OCI-LY1 (cell line): ENCODE results near the gene MRFAP1.

Experiments
- H2AFZ ChIP-seq: fragments of 200-600 bp; sonication (generic), shearing (Covaris generic); 2 replicates; pipeline ENCODE4 v1.6.0; 2014; ENCODE audit warnings: antibody characterized with exemption, mild to moderate bottlenecking, low read length
- H3F3A ChIP-seq: fragments of 200-600 bp; sonication (generic), shearing (Covaris generic); 2 replicates; pipeline ENCODE4 v1.6.0; 2014; ENCODE audit warnings: mild to moderate bottlenecking, antibody characterized with exemption, low read length, moderate library complexity; ENCODE audit not compliant: insufficient read depth
- H3K27ac ChIP-seq: fragments of 200-600 bp; sonication (generic); 2 replicates; pipeline ENCODE4 v1.5.1; 2014; ENCODE audit warnings: low read length, mixed run types, mild to moderate bottlenecking, low read depth; ENCODE audit not compliant: poor library complexity, severe bottlenecking
- H3K27me3 ChIP-seq: fragments of 200-600 bp; sonication (generic); 2 replicates; pipeline ENCODE4 v1.6.0; 2014; ENCODE audit warnings: antibody characterized with exemption, mild to moderate bottlenecking, low read length, moderate library complexity; ENCODE audit not compliant: insufficient read depth
- H3K36me3 ChIP-seq: fragments of 200-600 bp; sonication (generic); 2 replicates; pipeline ENCODE4 v1.6.1; 2014; ENCODE audit warnings: mild to moderate bottlenecking, antibody characterized with exemption, low read length, moderate library complexity, mixed read lengths; ENCODE audit not compliant: insufficient read depth
- H3K4me1 ChIP-seq: fragments of 200-600 bp; sonication (generic); 2 replicates; pipeline ENCODE4 v1.5.1; 2014; ENCODE audit warnings: mild to moderate bottlenecking, low read length, moderate library complexity; ENCODE audit not compliant: insufficient read depth, severe bottlenecking
- H3K4me2 ChIP-seq: fragments of 200-600 bp; sonication (generic), shearing (Covaris generic); 2 replicates; pipeline ENCODE4 v1.6.1; 2014; ENCODE audit warnings: low read length
- H3K4me3 ChIP-seq: fragments of 200-600 bp; sonication (generic); 2 replicates; pipeline ENCODE4 v1.5.1; 2014; ENCODE audit warnings: low read length, low read depth, mild to moderate bottlenecking, mixed read lengths; ENCODE audit not compliant: poor library complexity, severe bottlenecking
- H3K79me2 ChIP-seq: fragments of 200-600 bp; shearing (Covaris generic); 2 replicates; pipeline ENCODE4 v1.6.1; 2016; ENCODE audit warnings: mixed run types, low read length, mixed read lengths; ENCODE audit not compliant: insufficient read depth
- H3K9ac ChIP-seq: fragments of 200-600 bp; sonication (generic), shearing (Covaris generic); 2 replicates; pipeline ENCODE4 v1.6.1; 2014; ENCODE audit warnings: mild to moderate bottlenecking, low read length, mixed read lengths
- H3K9me2 ChIP-seq: fragments of 200-600 bp; sonication (generic), shearing (Covaris generic); 2 replicates; pipeline ENCODE4 v1.6.1; 2014; ENCODE audit warnings: low read depth, mild to moderate bottlenecking, low read length, mixed read lengths
- H3K9me3 ChIP-seq: fragments of 200-600 bp; shearing (Covaris generic); 2 replicates; pipeline ENCODE4 v1.6.1; 2014; ENCODE audit warnings: low read length, mixed read lengths
- H4K20me1 ChIP-seq: fragments of 200-600 bp; sonication (generic), shearing (Covaris generic); 2 replicates; pipeline ENCODE4 v1.6.0; 2016; ENCODE audit warnings: mild to moderate bottlenecking, low read length; ENCODE audit not compliant: insufficient read depth
- CTCF ChIP-seq: fragments of 200-600 bp; sonication (generic), shearing (Covaris generic); IDR thresholded peaks from 2 replicates; pipeline ENCODE4 v1.5.1; 2017; ENCODE audit warnings: mild to moderate bottlenecking, antibody characterized with exemption, low read length, moderate library complexity, mixed read lengths
- EZH2 ChIP-seq: fragments of 200-600 bp; sonication (generic), shearing (Covaris generic); IDR thresholded peaks from 2 replicates; pipeline ENCODE4 v1.8.0; 2017; ENCODE audit warnings: borderline replicate concordance, mixed run types, mild to moderate bottlenecking, antibody characterized with exemption, low read length, moderate library complexity, mixed read lengths

MRFAP1 gene

GRCh38 chr4:6613676-6614651 is 26.5 kb upstream of the MRFAP1 start:
- Histone ChIP-seq H3K9ac (no peak overlapping the region), H3K27me3 (no peaks in the 10 kb centered on the region), H3K27ac (no peak overlapping the region), H3K4me2 (no peak overlapping the region), H3K4me3 (no peak overlapping the region), H3K9me2 (no peaks in the 10 kb centered on the region), H3F3A (no peaks in the 10 kb centered on the region), H2AFZ (no peak overlapping the region), H3K4me1 (no peaks in the 10 kb centered on the region), H3K79me2 (no peaks in the 10 kb centered on the region), H3K9me3 (no peaks in the 10 kb centered on the region), H3K36me3 (peaks cover 3% of the 10 kb centered on the region; the same call in 1 of the 2 replicates), H4K20me1 (no peaks in the 10 kb centered on the region)
- no peak for TF ChIP-seq EZH2
- TF ChIP-seq CTCF = no peak

GRCh38 chr4:6614701-6615230 is 25.7 kb upstream of the MRFAP1 start:
- no peaks in the 10 kb centered on the region for H3F3A ChIP-seq
- no peak overlapping the region for H3K27ac ChIP-seq
- H3K27me3 ChIP-seq = no peaks in the 10 kb centered on the region
- H3K79me2 ChIP-seq = no peaks in the 10 kb centered on the region
- H2AFZ ChIP-seq = no peak overlapping the region
- H3K4me1 ChIP-seq = no peaks in the 10 kb centered on the region
- H3K36me3 ChIP-seq = peaks cover 3% of the 10 kb centered on the region; the same call in 1 of the 2 replicates
- H3K9me3 ChIP-seq = no peaks in the 10 kb centered on the region
- H4K20me1 ChIP-seq = no peaks in the 10 kb centered on the region
- TF ChIP-seq CTCF (no peak), EZH2 (no peak)
- H3K9ac ChIP-seq = no peak overlapping the region
- H3K4me2 ChIP-seq = no peak overlapping the region
- H3K9me2 ChIP-seq = no peaks in the 10 kb centered on the region
- H3K4me3 ChIP-seq = no peak overlapping the region

- Histone ChIP-seq H4K20me1 (no peaks in the 10 kb centered on the region), H3K9me3 (no peaks in the 10 kb centered on the region), H3K79me2 (no peaks in the 10 kb centered on the region), H3K27ac (no peak overlapping the region), H3K36me3 (peaks cover 3% of the 10 kb centered on the region; the same call in 1 of the 2 replicates), H3K4me1 (no peaks in the 10 kb centered on the region), H3K9ac (no peak overlapping the region), H3K4me3 (no peak overlapping the region), H2AFZ (no peak overlapping the region), H3K27me3 (no peaks in the 10 kb centered on the region), H3K4me2 (no peak overlapping the region), H3F3A (no peaks in the 10 kb centered on the region), H3K9me2 (no peaks in the 10 kb centered on the region)
- TF ChIP-seq CTCF = no peak
- TF ChIP-seq EZH2 = no peak
Measured at GRCh38 chr4:6616087-6616995, 24.1 kb upstream of the MRFAP1 start.
